NCI-H1694 (cell line): ENCODE results near the gene ADD2.
"Not testable (repeated sequence)": the region's sequence is repeated elsewhere in the genome, so short reads cannot be mapped to it uniquely, and the experiment has no call there.

Experiments used
- DNase-seq: peaks from one replicate; lab custom pipeline; 2025; lab: John Stamatoyannopoulos, UW

ADD2 gene

GRCh38 chr2:70748002-70748784, 19.8 kb downstream of the ADD2 start:
- DNase-seq = no peak

GRCh38 chr2:70747284-70747683, 20.7 kb downstream of the ADD2 start:
- DNase-seq = no peak

GRCh38 chr2:70746094-70746974, 21.7 kb downstream of the ADD2 start:
- no peak for DNase-seq

GRCh38 chr2:70745276-70745825, 22.6 kb downstream of the ADD2 start:
- no peak for DNase-seq

- DNase-seq = no peak
Measured at GRCh38 chr2:70744397-70744796, 23.6 kb downstream of the ADD2 start.

- no peak for DNase-seq
Measured at GRCh38 chr2:70743677-70744076, 24.3 kb downstream of the ADD2 start.

- DNase-seq = no peak
Measured at GRCh38 chr2:70743068-70743467, 24.9 kb downstream of the ADD2 start.

GRCh38 chr2:70739492-70739891, 28.5 kb downstream of the ADD2 start:
- not testable (repeated sequence) for DNase-seq

- DNase-seq = no peak
Measured at GRCh38 chr2:70738159-70738558, 29.8 kb downstream of the ADD2 start.

GRCh38 chr2:70735071-70735470, 32.9 kb downstream of the ADD2 start:
- no peak for DNase-seq

- DNase-seq = peak; percentile 16
Measured at GRCh38 chr2:70733646-70734180, 34.3 kb downstream of the ADD2 start.

- DNase-seq = peak; percentile 31
Measured at GRCh38 chr2:70732766-70733645, 35.0 kb downstream of the ADD2 start.

- DNase-seq = no peak
Measured at GRCh38 chr2:70730730-70731129, 37.3 kb downstream of the ADD2 start.

GRCh38 chr2:70729647-70730046, 38.4 kb downstream of the ADD2 start:
- no peak for DNase-seq

GRCh38 chr2:70728128-70728527, 39.9 kb downstream of the ADD2 start:
- no peak for DNase-seq

GRCh38 chr2:70726947-70727725, 40.9 kb downstream of the ADD2 start:
- DNase-seq = no peak

- no peak for DNase-seq
Measured at GRCh38 chr2:70725505-70725904, 42.5 kb downstream of the ADD2 start.

- DNase-seq = no peak
Measured at GRCh38 chr2:70724366-70724765, 43.6 kb downstream of the ADD2 start.

- DNase-seq = no peak
Measured at GRCh38 chr2:70723286-70723885, 44.6 kb downstream of the ADD2 start.

- DNase-seq = no peak
Measured at GRCh38 chr2:70720124-70720523, 47.9 kb downstream of the ADD2 start.
